GM13976 (cell line): ENCODE data around the gene MPHOSPH9.

Source experiments
- DNase-seq: peaks from one replicate; pipeline ENCODE4 v3.0.0; 2012; ENCODE audit warnings: low spot score
- in situ Hi-C: fragments of 300-500 bp; cut with MboI; formaldehyde crosslinking; loops from one replicate; pipeline ENCODE4 v1.12.0; 2022; ENCODE audit warnings: low sequenced_read_pairs, mixed read lengths, inconsistent platforms; ENCODE audit not compliant: unreplicated experiment
- TF ChIP-seq, protein P1 (sequence below): IDR thresholded peaks from 2 replicates; pipeline ENCODE4 v1.5.1; 2012; ENCODE audit warnings: borderline replicate concordance, mild to moderate bottlenecking; ENCODE audit not compliant: insufficient read depth; ENCODE audit errors: extremely low read depth, missing control alignments, control extremely low read depth

MPHOSPH9 gene

DNA sequence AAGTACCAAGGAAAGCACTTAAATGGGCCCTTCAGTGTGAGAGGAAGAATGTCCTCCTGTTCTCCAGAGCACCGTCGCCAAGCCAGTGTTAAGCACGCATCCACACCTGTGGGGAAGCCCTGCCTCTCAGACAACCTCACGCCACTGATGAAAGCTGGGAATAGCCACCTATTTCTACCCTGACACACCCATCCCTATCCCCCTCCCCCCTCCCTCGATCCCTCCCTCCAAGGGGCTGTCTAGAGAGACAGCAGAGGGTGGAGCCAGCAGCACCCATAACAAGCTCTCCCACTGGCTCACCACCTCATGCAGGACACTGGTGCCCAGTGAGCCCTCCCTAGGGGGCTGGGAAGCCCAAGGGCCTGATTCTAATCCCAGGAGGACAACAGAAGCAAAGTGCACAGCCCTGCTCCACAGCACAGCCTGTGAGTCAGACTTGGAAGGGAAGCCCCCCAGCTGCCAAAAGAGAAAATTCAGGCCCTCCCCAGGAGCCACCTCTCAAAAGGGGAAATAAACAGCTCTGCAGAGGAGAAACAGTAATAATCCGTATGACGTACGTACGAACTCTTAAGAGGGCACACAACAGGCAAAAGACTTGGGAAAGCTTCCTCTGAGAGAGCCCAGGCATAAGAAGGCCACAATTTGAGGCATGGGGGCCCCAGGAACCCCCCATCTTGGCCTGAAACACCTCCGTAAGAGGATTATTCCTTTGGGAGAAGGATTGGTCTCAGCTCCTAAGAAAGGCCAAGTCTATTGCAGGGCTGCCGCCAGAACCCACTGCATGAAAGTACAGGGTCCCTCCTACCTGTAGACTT, 89.8 kb downstream of the MPHOSPH9 start:
- in situ Hi-C loops = no loop called here
- TF ChIP-seq, protein P1, sequence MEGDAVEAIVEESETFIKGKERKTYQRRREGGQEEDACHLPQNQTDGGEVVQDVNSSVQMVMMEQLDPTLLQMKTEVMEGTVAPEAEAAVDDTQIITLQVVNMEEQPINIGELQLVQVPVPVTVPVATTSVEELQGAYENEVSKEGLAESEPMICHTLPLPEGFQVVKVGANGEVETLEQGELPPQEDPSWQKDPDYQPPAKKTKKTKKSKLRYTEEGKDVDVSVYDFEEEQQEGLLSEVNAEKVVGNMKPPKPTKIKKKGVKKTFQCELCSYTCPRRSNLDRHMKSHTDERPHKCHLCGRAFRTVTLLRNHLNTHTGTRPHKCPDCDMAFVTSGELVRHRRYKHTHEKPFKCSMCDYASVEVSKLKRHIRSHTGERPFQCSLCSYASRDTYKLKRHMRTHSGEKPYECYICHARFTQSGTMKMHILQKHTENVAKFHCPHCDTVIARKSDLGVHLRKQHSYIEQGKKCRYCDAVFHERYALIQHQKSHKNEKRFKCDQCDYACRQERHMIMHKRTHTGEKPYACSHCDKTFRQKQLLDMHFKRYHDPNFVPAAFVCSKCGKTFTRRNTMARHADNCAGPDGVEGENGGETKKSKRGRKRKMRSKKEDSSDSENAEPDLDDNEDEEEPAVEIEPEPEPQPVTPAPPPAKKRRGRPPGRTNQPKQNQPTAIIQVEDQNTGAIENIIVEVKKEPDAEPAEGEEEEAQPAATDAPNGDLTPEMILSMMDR = no peak
- DNase-seq = no peak

DNA sequence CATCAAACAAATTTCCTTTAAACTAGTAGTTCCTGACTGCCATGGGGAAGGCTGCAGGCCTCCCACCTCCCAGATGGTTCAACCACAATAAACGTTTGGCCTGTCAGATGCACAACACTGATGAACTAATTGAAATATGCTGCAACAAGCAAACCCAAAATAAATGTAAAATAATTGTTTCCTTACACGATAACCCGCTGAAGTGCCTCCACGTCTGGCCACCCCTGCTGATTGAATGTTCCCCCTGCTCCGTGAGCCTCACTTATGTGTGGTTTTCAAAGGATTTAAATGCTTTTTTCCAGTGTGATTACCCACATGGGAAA, 90.5 kb downstream of the MPHOSPH9 start:
- TF ChIP-seq, protein P1 = no peak
- no peak for DNase-seq
- in situ Hi-C loops = no loop called here

GRCh38 chr12:123141615-123142517, 91.1 kb downstream of the MPHOSPH9 start:
- no peak for DNase-seq
- TF ChIP-seq, protein P1 = no peak
- in situ Hi-C loops = no loop called here

- TF ChIP-seq, protein P1 = no peak
- no peak for DNase-seq
- in situ Hi-C loops = no loop called here
Observed at GRCh38 chr12:123140676-123141614, 92.0 kb downstream of the MPHOSPH9 start.

- TF ChIP-seq, protein P1 = no peak
- in situ Hi-C loops = no loop called here
- DNase-seq = no peak
Observed at GRCh38 chr12:123139926-123140675, 92.8 kb downstream of the MPHOSPH9 start.
